T-helper 9 cell (primary cell): ENCODE results near the gene OR1J4.
"Not testable (repeated sequence)": the region's sequence is repeated elsewhere in the genome, so short reads cannot be mapped to it uniquely, and the experiment has no call there.

Experiments used
- DNase-seq: peaks from one replicate; pipeline ENCODE4 v3.0.0-alpha.2; 2020
- total RNA-seq, 2 donors: gene quantifications; one replicate each; lab custom pipeline; 2026; lab: John Stamatoyannopoulos, UW

Gene OR1J4, protein sequence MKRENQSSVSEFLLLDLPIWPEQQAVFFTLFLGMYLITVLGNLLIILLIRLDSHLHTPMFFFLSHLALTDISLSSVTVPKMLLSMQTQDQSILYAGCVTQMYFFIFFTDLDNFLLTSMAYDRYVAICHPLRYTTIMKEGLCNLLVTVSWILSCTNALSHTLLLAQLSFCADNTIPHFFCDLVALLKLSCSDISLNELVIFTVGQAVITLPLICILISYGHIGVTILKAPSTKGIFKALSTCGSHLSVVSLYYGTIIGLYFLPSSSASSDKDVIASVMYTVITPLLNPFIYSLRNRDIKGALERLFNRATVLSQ
- total RNA-seq: 0 reads per million in 2 donors

DNA sequence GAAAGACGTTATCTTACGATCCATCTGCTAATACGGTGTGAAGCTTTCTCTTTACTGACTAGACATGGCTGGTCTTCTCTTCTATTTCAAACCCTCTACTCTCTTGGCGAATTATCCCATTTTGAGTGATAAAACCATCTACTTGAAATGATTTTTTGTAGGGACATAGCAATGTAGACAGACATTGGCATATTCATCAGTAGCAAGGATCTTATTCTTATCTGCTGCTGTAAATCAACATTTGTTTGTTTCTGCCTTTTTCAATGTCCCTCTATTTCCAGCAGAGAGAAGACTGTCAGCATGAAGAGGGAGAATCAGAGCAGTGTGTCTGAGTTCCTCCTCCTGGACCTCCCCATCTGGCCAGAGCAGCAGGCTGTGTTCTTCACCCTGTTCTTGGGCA, at the start of gene OR1J4:
Gene OR1J4, plus strand, starts transcription at position 301 of the 400 bp plus-strand sequence. Its CDS starts 0 bp downstream, at position 301.
- no peak for DNase-seq

GRCh38 chr9:122474561-122474960, 44.4 kb upstream of the OR1J4 start:
- no peak for DNase-seq

- no peak for DNase-seq
Measured at GRCh38 chr9:122475717-122476116, 43.2 kb upstream of the OR1J4 start.

- DNase-seq: no peak
Measured at GRCh38 chr9:122477346-122477745, 41.6 kb upstream of the OR1J4 start.

- DNase-seq: no peak
Measured at GRCh38 chr9:122477826-122478225, 41.1 kb upstream of the OR1J4 start, which contains the start of gene OR1J1. Gene OR1J1, minus strand, starts transcription at chr9:122477926. Its CDS starts 0 bp downstream, at chr9:122477926.

GRCh38 chr9:122479062-122479461, 39.9 kb upstream of the OR1J4 start:
- no peak for DNase-seq

GRCh38 chr9:122498883-122499288, 20.1 kb upstream of the OR1J4 start:
- DNase-seq: no peak

DNA sequence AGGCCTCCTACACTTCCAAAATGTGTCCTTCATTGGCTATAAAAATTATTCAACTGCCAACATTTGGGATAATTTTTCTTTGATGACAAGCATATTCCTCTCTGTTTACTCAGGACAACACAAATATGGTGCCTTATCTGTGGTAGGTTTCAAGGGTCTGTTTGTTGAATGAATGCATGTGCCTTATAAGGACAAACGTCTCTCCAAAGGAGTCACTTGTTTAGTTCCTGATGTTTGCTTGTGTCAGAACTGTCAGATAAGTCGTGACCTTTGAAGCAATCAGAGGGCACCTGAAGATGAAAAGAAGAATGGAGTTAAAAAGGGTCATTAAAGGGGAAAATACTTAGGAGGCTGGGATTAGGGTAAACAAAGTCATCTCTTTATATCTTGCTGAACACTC, 12.0 kb upstream of the OR1J4 start:
- no peak for DNase-seq

DNA sequence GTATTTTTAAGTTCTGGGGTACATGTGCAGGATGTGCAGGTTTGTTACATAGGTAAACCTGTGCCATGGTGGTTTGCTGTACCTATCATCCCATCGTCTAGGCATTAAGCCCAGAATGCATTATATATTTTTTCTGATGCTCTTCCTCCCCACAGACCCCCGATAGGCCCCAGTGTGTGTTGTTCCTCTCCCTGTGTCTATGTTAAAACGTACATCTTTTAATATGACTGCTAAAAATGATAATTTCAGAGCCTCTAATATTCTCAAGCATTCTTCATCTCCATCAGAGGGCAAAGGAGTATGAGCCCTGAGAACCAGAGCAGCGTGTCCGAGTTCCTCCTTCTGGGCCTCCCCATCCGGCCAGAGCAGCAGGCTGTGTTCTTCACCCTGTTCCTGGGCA, 8.4 kb upstream of the OR1J4 start, which contains the start of gene OR1J2:
Gene OR1J2, plus strand, starts transcription at position 301 of the 400 bp plus-strand sequence. Its CDS starts 0 bp downstream, at position 301.
- DNase-seq: no peak

DNA sequence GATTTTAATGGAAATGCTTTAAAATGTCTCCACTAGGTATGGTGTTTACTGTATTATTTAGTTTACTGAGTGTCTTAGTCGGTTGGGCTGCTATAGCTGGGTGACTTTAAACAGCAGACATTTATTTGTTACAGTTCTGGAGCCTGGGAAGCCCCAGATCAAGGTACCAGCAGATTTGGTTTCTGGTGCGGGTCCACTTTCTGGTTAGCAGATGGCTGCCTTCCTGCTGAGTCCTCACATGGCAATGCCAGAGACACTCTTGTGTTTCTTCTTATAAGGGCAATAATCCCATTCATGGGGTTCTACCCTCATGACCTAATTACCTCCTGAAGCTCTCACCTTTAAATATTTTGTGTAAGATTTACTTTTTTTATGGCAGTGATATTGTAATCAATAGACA, 715 bp upstream of the OR1J4 start:
- DNase-seq: no peak

GRCh38 chr9:122519376-122519775, 435 bp downstream of the OR1J4 start:
- no peak for DNase-seq

- DNase-seq: no peak
Measured at GRCh38 chr9:122526602-122527001, 7.7 kb downstream of the OR1J4 start.

- no peak for DNase-seq
Measured at GRCh38 chr9:122527193-122527592, 8.3 kb downstream of the OR1J4 start, which contains the start of gene OR1N1. Gene OR1N1, minus strand, starts transcription at chr9:122527293. Its CDS starts 0 bp downstream, at chr9:122527293.

- not testable (repeated sequence) for DNase-seq
Measured at GRCh38 chr9:122531157-122531556, 12.2 kb downstream of the OR1J4 start.

GRCh38 chr9:122536134-122536533, 17.2 kb downstream of the OR1J4 start:
- DNase-seq: no peak

DNA sequence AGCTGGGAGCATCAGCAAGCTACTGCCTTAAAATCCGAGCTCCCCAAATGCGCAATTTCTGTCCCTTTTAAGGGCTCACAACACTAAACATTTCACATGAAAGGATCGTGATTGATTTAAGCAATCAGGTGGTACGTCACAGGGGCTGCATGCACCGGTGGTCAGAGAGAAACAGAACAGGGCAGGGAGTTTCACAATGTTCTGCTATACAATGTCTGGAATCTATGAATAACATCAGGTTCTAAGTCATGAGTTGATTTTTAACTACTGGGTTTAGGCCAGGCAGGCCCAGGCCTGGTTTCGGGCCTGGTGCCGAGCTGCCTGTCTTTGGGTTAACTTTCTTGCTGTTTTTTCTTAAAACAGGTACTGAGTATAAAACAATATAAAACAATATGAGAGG, 18.1 kb downstream of the OR1J4 start:
- DNase-seq: not testable (repeated sequence)

- no peak for DNase-seq
Measured at GRCh38 chr9:122538757-122539156, 19.8 kb downstream of the OR1J4 start.

DNA sequence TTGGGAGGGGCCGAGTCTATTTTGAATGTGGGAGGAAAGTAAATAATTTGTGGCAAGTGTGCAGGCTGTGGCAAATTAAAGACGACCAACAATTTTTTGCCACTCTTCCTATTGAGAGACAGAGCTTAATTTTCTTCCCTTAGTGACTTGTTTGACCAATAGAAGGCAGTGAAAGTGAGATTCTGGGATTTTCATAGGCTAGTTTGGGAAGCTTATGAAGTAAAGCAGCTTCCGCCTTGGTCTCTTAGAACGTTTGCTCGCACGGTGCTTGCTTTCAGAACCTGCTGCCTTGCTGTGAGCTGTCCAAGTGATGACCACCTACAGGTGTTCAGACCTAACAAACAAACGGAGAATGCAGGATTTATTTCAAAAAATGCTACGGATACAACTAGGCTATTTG, 27.3 kb downstream of the OR1J4 start:
- DNase-seq: no peak

GRCh38 chr9:122551371-122551770, 32.4 kb downstream of the OR1J4 start:
- no peak for DNase-seq

GRCh38 chr9:122552812-122553211, 33.9 kb downstream of the OR1J4 start, which contains the start of gene OR1N2:
Gene OR1N2, plus strand, starts transcription at chr9:122553112. Its CDS starts 100 bp downstream, at chr9:122553212.
- DNase-seq: no peak

GRCh38 chr9:122561446-122561845, 42.5 kb downstream of the OR1J4 start:
- DNase-seq: no peak

DNA sequence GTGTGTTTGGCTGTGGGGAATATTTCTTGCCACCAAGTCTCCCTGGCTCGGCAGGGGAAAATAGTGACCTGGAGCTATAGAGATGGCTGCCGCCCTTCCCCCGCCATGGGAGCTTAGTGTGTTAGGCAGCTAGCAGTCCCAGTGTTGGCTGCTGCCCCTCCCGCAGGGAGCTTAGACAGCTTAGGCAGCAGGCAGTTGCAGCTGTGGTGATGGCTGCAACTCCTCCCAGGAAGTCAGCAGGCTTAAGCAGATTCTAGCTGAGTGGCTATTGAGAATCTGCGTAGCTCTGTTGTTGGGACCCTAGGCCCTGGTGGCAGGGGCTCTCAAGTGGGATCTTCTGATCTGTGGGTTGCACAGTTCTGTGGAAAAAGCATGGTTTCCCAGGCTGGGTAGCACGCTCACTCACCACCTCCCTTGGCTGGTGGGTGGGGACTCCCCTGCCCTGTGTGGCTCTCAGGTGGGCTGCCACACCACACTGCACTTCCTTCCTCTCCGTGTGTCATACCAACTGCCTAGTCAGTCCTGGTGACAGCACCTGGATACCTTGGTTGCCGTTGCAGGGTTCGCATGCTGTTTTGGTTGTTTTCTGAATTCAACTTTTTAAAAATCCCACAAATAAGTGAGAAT, 43.3 kb downstream of the OR1J4 start:
- no peak for DNase-seq

DNA sequence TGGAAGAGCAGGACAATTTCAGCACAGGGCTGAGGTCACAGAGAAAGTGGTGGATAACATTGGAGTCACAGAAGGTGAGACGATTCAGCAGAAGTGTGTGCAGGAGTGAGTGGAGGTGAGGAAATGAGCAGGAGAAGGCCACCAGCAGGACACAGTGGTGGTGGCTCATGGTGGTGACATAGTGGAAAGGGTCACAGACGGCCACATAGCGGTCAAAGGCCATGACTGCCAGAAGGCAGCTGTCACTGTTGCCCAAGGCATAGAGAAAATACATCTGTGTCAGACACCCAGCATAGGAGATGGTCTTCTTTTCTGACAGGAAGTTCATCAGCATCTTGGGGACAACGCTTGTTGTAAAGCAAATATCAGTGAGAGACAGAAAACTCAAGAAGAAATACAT, 49.0 kb downstream of the OR1J4 start:
- DNase-seq: no peak
